Measurements from ENCODE around the gene VAV3.

DNA sequence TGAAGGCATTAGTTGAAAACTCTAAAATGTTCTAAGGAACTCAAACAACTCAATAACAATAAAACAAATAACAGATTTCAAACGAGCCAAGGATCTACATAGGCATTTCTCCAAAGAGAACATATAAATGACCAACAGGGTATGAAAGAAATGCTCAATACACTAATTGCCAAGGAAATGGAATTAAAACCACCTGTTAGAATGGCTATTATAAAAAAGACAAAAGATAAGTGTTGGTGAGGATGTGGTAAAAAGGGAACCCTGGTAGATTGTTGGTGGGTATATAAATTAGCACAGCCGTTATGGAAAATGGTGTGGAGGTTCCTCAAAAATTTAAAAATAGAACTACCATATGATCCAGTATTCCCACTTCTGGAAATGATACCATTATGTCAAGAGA, 9.1 kb upstream of the VAV3 start:
- TF ChIP-seq, protein P1, sequence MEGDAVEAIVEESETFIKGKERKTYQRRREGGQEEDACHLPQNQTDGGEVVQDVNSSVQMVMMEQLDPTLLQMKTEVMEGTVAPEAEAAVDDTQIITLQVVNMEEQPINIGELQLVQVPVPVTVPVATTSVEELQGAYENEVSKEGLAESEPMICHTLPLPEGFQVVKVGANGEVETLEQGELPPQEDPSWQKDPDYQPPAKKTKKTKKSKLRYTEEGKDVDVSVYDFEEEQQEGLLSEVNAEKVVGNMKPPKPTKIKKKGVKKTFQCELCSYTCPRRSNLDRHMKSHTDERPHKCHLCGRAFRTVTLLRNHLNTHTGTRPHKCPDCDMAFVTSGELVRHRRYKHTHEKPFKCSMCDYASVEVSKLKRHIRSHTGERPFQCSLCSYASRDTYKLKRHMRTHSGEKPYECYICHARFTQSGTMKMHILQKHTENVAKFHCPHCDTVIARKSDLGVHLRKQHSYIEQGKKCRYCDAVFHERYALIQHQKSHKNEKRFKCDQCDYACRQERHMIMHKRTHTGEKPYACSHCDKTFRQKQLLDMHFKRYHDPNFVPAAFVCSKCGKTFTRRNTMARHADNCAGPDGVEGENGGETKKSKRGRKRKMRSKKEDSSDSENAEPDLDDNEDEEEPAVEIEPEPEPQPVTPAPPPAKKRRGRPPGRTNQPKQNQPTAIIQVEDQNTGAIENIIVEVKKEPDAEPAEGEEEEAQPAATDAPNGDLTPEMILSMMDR (IDR thresholded peaks at IDR 0.05) = no peak
- TF ChIP-seq POLR2A (IDR thresholded peaks at IDR 0.05) = no peak

All from body of pancreas (tissue), 4 donors.